ENCODE results near the gene LRP1B.

LRP1B gene

GRCh38 chr2:141021109-141021508, 1109.7 kb downstream of the LRP1B start:
- no peaks in the 10 kb centered on the region for H3K27me3 ChIP-seq (ENCODE audit: insufficient read depth, low read depth)
- no peak overlapping the region for H3K4me3 ChIP-seq (IDR thresholded peaks at IDR 0.05; ENCODE audit: insufficient read depth, low read depth, low read length)
- H4K20me1 ChIP-seq (ENCODE audit: insufficient read depth): no peaks in the 10 kb centered on the region
- H3K4me2 ChIP-seq: no peak overlapping the region
- no peak overlapping the region for H3K9ac ChIP-seq
- H2AFZ ChIP-seq (ENCODE audit: low read depth): no peak overlapping the region
- no peaks in the 10 kb centered on the region for H3K36me3 ChIP-seq (ENCODE audit: insufficient read depth)
- no peaks in the 10 kb centered on the region for H3K79me2 ChIP-seq (ENCODE audit: insufficient read depth, low read depth)
- no peak for TF ChIP-seq CTCF (conservative IDR thresholded peaks at IDR 0.05; ENCODE audit: low read depth, low read length)
- H3K4me1 ChIP-seq (ENCODE audit: low read depth, poor library complexity, severe bottlenecking): no peaks in the 10 kb centered on the region
- H3K27ac ChIP-seq: no peak overlapping the region

- H3K36me3 ChIP-seq (ENCODE audit: insufficient read depth): no peaks in the 10 kb centered on the region
- no peaks in the 10 kb centered on the region for H3K27me3 ChIP-seq (ENCODE audit: insufficient read depth, low read depth)
- H3K4me2 ChIP-seq: no peak overlapping the region
- no peaks in the 10 kb centered on the region for H3K4me1 ChIP-seq (ENCODE audit: low read depth, poor library complexity, severe bottlenecking)
- TF ChIP-seq CTCF (conservative IDR thresholded peaks at IDR 0.05; ENCODE audit: low read depth, low read length): no peak
- no peak overlapping the region for H3K27ac ChIP-seq
- H3K79me2 ChIP-seq (ENCODE audit: insufficient read depth, low read depth): no peaks in the 10 kb centered on the region
- no peak overlapping the region for H2AFZ ChIP-seq (ENCODE audit: low read depth)
- no peaks in the 10 kb centered on the region for H4K20me1 ChIP-seq (ENCODE audit: insufficient read depth)
- no peak overlapping the region for H3K4me3 ChIP-seq (IDR thresholded peaks at IDR 0.05; ENCODE audit: insufficient read depth, low read depth, low read length)
- no peak overlapping the region for H3K9ac ChIP-seq
Observed at GRCh38 chr2:141020346-141020745, 1110.5 kb downstream of the LRP1B start.

GRCh38 chr2:141015341-141016047, 1115.3 kb downstream of the LRP1B start:
- Histone ChIP-seq H2AFZ (ENCODE audit: low read depth) (no peak overlapping the region), H3K27ac (no peak overlapping the region)

GRCh38 chr2:141003967-141004657, 1126.7 kb downstream of the LRP1B start:
- H3K36me3 ChIP-seq (ENCODE audit: insufficient read depth): no peaks in the 10 kb centered on the region
- no peaks in the 10 kb centered on the region for H3K79me2 ChIP-seq (ENCODE audit: insufficient read depth, low read depth)
- no peaks in the 10 kb centered on the region for H4K20me1 ChIP-seq (ENCODE audit: insufficient read depth)
- TF ChIP-seq CTCF (conservative IDR thresholded peaks at IDR 0.05; ENCODE audit: low read depth, low read length): no peak
- H3K27ac ChIP-seq: no peak overlapping the region
- H3K9ac ChIP-seq: no peak overlapping the region
- no peak overlapping the region for H3K4me3 ChIP-seq (IDR thresholded peaks at IDR 0.05; ENCODE audit: insufficient read depth, low read depth, low read length)
- no peak overlapping the region for H3K4me2 ChIP-seq
- H3K27me3 ChIP-seq (ENCODE audit: insufficient read depth, low read depth): no peaks in the 10 kb centered on the region
- no peak overlapping the region for H2AFZ ChIP-seq (ENCODE audit: low read depth)
- H3K4me1 ChIP-seq (ENCODE audit: low read depth, poor library complexity, severe bottlenecking): no peaks in the 10 kb centered on the region

More at GRCh38 chr2:141015341-141016047, 1115.3 kb downstream of the LRP1B start:
- Histone ChIP-seq H3K36me3 (ENCODE audit: insufficient read depth) (no peaks in the 10 kb centered on the region), H3K4me2 (no peak overlapping the region), H3K79me2 (ENCODE audit: insufficient read depth, low read depth) (no peaks in the 10 kb centered on the region), H3K9ac (no peak overlapping the region), H4K20me1 (ENCODE audit: insufficient read depth) (no peaks in the 10 kb centered on the region), H3K4me1 (ENCODE audit: low read depth, poor library complexity, severe bottlenecking) (no peaks in the 10 kb centered on the region), H3K27me3 (ENCODE audit: insufficient read depth, low read depth) (no peaks in the 10 kb centered on the region), H3K4me3 (IDR thresholded peaks at IDR 0.05; ENCODE audit: insufficient read depth, low read depth, low read length) (no peak overlapping the region)
- no peak for TF ChIP-seq CTCF (conservative IDR thresholded peaks at IDR 0.05; ENCODE audit: low read depth, low read length)

Data from KMS-11 (cell line).